GM19351 (cell line): ENCODE measurements around the gene DNAJC6.
"Not testable (repeated sequence)": the region's sequence is repeated elsewhere in the genome, so short reads cannot be mapped to it uniquely, and the experiment has no call there.

Experiments
- ATAC-seq: cut with Tn5 transposase; IDR thresholded peaks from one replicate; pipeline ENCODE4 v1.9.1; 2021; ENCODE audit warnings: mild to moderate bottlenecking, moderate library complexity; ENCODE audit not compliant: unreplicated experiment

The DNAJC6 gene

DNA sequence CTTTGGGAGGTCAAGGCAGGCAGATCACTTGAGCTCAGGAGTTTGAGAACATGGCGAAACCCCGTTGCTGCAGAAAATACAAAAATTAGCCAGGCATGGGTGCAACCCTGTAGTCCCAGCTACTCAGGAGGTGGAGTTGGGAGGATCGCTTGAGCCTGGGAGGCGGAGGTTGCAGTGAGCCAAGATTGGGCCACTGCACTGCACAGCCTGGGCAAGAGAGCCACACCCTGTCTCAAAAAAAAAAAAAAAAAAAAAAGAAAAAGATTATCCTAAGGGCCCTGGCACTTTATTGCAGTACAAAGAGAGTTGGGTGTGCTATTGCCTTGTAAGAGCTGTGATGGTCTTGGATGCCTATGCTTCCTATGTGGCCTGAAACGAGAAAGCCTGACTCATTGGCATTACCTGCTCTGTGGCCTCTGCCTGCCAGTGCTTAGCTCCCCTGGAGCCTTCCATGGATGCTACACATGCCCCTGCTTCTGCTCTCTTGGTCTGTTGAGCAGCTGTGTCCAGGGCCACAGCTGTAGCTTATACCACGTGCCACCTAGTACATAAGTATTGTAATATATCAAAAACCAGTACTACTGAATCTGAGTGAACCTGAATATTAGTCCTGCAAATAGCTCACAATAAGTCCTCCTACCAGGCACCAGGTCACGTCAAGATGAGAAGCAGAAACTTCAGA lies 45.8 kb downstream of the DNAJC6 start:
- no peak for ATAC-seq

DNA sequence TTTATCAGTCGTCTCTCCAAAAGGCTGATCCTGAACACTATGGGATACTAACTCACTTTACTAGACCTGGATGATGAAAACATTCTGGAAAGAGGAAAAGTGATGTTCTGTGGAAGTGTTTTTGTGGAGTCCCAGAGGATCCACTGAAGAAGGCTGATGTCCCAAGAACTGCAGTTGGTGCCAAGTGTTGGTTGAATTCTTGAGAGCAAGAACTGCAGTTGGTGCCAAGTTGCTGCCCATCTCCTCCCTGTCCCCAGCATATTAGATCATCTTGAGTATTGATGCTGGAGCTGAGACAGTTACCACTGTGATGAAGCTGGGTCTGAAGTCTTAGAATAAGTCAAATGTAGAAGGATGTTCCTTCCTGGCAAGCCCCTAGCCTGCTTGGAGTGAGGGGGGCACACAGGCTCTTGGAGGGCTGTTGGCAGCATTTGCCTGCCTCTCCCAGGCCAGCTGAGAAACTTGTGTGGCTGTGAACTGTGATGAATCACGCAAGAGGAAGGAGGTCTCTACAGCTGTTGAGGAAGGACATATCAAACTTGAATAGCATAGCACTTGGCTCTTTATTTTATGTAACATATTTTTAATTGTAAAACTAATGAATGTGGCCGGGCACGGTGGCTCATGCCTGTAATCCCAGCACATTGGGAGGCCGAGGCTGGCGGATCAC lies 48.1 kb downstream of the DNAJC6 start:
- ATAC-seq, result no peak

DNA sequence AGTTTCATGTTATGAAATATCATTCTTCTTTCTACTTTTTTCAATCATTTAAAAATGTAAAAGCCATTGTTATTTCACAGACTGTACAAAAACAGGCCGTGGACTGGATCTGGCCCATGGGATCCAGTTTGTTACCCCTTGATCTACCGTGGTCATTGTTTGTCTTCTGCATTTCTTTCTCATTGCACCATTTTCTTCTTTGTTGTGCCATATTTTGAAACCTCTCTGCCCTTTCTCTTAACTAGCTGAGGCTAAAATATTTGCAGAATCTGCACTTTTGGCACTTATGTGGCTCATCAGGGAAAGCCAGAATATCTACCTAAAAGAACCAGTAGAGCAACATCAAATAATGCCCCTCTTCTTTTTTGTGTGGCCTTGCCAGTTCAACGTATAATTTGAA lies 50.5 kb downstream of the DNAJC6 start:
- no peak for ATAC-seq

DNA sequence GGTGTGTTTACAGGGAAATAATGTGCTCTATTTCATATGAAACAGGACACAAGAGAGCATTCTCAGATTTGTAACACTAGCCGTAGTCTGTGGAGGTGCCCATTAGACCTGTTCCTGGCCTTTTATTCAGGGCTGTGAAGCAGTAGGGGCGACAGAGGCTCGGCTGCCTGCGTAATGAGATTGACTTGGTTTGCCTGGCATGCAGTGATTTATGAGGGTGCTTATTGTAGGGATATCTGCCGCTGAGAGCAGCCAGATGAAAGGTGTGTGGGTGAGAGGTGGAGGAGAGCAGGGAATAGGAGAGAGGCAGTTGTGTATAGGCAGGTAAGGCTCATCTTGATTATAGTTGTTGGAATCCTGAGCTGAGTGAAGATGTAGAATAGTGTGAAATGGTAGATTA lies 51.3 kb downstream of the DNAJC6 start:
- ATAC-seq, result no peak

DNA sequence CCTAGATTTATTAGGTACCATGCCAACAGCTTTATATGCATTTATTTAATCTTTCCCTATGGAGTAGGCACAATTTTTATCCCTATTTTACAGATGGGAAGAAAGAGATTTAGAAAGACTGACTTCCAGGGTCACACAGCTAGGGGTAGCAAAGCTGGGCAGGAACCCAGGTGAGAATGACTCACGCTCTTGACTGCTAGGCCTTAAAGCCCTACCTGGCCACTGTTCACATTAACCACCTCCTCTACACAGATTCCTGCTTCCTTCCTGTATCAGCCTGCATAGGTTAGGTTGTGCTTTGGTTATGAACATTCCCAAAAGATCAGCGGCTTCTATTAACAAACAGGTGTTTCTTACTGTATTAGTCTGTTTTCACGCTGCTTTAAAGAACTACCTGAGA lies 53.2 kb downstream of the DNAJC6 start:
- no peak for ATAC-seq

DNA sequence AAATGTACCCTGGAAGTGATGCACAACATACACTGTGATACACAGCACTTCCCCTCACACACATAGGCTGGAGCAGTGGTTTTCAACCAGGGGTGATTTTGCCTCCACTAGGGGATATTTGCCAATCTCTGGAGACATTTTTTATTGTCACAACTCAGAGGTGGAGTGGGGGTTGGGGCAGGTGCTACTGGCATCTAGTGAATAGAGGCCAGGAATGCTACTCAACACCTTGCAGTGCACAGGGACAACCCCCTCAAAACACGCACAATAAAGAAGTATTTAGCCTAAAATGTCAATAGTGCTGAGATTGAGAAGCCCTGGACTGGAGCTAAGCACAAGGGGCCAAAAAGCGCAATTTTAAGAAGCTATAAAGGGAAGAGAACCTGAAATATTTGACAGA lies 54.1 kb downstream of the DNAJC6 start:
- ATAC-seq, result no peak

DNA sequence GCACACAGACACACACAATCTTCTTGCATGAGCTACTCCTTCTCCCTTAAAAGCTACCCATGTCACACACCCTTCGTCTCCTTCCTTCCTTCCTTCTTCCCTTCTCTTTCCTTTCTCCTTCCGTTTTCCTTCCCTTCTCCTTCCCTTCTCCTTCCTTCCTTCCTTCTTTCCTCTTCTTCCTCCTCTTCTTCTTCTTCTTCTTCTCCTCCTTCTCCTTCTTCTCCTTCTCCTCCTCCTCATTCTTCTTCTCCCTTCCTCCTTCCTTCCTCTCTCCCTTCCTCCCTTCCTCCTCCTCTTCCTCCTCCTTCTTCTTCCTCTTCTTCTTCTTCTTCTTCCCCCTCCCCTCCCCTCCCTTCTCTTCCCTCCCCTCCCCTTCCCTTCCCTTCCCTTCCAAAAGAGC lies 59.1 kb downstream of the DNAJC6 start:
- ATAC-seq, result no peak

DNA sequence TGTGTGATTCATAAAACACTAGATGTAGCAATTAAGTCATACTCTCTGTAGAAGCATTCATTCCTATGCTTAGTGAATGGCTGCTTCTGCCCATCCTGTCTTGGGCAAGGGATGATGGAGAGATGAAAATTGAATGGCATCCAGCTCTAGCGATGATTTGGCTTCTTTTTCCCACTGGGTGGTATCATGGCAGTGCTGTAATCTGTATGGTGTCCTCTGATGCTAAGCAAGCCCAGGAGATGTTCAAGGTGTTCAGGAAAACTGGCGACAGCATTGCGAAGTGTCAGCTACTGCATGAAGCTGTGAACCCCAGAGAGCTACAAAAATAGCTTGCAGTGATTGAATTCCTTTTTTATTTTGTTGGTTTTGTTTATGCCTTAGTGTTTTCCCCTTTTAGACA lies 62.2 kb downstream of the DNAJC6 start:
- ATAC-seq, result no peak

DNA sequence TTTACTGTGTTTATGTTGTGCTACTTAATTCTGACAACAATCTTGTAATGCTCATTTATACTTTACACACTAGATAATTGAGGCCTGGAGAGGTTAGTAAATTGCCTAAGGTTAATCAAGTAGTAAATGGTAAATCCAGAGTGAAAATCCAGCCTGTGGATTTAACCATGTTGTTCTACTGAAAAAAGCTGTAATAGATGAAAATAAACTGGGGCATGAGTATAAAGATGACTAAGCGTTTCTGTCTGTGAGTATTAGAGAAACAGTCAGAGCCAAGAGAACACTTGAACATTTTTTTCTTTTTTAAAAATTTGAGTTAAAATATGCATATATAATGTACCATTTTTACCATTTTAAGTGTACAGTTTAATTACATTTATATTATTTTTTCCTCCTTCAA lies 63.2 kb downstream of the DNAJC6 start:
- no peak for ATAC-seq

DNA sequence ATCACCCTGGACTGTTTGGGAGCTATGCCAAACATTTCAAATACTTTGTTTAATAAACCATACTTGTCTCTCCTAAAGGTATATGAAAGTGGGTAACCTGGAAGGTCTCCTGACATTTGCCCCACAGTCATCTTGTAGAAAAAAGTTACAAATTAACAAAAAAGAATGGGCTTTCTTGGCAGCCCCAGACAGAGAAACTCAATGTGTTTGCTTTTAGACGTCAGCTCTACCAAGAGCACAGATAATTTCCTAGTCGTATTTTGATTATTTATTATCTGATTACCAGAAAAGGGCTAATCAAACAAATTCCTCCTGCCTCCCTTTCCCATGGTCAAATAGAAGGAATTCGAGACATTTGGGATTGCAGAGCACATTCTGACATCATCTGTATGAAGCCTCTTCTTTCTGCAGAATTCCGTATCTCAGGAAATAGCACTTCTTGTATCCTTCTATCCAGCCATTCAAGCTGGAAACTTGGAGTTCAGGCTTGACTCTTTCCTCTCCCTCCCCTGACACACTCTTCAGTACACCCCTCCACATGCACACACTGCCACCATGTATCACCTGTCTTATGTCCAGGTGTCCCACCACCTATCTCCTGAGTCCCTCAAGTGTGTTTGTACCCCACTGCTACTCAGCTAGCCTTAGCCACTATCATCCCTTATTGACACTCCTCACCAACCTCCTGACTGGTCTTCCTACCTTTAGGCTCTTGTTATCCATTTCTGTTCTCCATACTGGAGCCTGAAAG lies 68.3 kb downstream of the DNAJC6 start:
- no peak for ATAC-seq

DNA sequence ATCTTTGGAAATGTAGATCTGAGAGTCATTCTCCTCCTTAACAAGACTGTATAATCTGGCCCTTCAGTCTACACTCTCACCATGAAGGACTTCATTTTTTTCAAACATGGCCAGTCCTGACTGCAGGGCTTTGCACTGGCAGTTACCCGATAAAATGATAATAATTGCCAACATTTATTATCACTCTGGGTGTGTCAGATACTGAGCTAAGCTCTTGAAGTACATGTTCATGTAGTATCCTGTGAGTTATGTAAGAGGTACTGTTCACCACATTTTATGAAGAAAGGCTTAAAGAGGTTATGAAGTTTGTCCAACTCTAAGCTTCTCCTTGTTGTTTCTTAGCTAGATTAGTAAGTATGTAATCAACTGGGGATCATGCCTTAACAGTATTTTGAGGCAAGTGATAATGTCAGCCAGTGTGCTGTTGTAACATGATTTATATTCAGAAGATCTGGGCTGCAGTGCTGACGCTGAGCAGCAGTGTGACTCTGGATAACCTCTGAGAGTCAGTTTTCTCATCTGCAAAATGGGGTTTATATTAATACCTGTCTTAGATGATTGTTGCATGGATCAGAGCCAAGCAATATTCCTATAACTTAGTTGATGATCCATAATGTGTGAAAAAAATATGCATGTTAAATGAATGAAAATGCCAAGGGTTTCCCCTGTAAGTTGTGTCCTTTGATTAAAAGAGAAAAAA lies 69.1 kb downstream of the DNAJC6 start:
- no peak for ATAC-seq

DNA sequence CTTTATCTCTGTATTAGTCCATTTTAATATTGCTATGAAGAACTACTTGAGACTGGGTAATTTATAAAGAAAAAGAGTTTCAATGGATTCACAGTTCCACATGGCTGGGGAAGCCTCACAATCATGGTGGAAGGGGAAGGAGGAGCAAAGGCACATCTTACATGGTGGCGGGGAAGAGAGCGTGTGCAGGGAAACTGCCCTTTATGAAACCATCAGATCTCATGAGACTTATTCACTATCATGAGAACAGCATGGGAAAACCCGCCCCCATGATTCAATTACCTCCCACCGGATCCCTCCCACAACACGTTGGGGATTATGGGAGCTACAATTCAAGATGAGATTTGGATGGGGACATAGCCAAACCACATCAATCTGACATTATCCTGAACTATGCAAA lies 75.1 kb downstream of the DNAJC6 start:
- not testable (repeated sequence) for ATAC-seq

DNA sequence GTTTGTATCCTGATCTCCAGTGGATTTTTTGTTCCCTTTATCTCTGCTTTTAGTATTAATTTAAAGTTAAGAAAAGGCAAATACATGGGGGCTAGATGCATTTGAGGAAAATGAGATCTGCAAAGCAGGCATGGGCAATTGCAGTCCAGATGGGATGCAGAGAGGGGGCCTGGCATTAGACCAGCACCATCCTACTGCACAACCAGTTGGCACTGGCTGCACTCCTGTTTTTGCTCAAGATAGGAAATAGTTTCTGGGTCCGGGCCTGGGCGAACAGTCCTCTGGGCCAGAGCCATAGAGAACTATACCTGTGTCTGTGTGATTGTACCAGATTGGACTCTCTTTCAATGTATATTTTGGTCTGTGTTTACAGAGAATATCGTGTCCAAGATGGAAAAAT lies 77.1 kb downstream of the DNAJC6 start:
- no peak for ATAC-seq

DNA sequence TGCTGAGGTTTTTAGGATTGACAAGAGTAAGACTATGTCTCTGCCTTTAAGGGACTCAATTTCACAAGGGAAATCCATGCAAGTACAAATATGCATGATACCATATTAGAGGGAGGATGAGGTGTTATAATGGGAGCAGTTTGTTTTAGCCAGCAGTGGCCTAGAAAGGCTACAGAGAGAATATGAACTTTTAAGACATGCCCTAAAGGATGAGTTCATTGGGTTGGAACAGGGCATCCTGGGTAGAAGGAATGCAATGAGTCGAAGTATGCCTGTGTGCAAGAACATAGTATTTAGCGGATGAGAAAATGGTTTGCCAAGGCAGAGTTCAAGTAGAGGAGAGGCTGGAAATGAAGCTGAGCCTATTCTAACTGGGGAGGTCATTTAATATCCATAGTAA lies 78.5 kb downstream of the DNAJC6 start:
- no peak for ATAC-seq

DNA sequence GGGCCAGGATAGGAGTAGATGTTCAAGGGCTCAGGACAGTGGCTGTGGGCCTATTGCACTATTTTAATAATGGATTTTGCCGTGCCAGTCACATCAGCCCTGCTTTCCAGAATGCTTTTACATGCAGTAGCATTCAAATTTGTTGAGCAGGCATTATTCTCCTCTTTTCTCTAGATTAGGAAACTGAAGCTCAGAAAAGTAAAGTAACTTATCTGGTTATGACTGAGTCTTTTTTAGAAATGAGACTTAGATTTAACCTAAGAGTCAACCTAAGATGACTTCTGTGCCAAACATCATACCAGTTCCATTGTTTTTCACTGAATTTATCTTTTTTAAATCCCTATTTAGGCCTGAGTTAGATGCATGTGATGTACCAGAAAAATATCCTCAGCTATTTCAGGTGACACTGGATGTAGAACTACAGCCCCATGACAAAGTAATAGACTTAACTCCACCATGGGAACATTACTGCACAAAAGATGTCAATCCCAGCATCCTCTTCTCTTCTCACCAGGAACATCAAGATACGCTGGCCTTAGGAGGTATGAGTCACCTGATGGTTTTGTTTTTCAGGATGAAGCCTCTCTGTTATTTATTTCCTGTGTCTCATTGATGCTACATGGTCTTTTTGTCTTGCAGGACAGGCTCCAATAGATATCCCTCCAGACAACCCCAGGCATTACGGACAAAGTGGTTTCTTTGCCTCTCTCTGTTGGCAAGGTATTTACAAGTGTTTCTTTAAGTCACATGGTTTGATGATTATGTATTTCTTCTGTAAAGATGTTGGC lies 79.8 kb downstream of the DNAJC6 start:
- no peak for ATAC-seq

DNA sequence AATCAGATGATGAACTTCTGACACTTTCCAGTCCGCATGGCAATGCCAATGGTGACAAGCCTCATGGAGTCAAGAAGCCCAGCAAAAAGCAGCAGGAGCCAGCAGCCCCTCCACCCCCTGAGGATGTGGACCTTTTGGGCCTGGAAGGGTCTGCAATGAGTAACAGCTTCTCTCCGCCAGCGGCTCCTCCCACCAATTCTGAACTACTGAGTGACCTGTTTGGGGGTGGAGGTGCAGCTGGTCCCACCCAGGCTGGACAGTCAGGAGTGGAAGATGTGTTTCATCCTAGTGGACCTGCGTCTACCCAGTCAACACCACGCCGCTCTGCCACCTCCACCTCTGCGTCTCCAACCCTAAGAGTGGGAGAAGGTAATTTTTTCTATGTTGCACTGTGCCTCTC lies 83.2 kb downstream of the DNAJC6 start:
- ATAC-seq, result no peak

DNA sequence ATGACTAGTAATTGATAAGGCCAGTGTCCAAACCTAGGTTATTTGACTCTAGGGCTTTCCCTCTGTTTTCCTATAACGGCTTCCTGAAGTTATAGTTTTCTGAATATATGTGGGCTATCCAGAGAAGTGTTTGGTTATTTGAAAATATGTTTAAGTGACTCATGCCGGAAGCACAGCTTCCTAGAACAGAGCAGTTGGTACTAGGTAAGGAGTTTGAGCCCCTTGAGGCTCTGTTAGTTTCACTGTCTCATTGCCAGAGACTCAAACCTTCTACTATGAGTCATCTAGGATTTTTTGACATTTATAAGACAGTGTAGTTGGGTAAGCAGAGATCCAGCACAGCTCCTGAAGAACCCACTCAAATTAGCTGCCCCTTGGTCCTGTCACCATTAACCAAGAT lies 84.0 kb downstream of the DNAJC6 start:
- peak; percentile 97 for ATAC-seq

DNA sequence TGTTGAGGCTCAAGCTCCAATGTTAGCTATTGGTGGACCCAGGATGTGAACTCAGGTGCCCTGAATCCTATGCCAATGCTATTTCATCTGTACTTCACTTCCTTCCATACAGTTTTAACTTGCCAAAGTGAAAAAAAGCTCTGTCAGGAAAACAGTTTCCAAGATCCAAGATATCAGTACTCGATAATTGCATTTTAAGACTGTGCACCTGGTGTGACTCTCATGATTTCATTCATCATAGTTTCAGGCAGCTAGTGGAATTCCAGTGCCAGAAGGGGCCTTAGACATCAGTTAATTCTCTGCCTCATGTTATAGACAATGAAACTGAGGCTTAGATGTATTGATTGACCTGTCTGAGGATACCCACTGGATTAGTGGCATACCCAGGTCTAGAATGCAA lies 84.6 kb downstream of the DNAJC6 start:
- no peak for ATAC-seq

DNA sequence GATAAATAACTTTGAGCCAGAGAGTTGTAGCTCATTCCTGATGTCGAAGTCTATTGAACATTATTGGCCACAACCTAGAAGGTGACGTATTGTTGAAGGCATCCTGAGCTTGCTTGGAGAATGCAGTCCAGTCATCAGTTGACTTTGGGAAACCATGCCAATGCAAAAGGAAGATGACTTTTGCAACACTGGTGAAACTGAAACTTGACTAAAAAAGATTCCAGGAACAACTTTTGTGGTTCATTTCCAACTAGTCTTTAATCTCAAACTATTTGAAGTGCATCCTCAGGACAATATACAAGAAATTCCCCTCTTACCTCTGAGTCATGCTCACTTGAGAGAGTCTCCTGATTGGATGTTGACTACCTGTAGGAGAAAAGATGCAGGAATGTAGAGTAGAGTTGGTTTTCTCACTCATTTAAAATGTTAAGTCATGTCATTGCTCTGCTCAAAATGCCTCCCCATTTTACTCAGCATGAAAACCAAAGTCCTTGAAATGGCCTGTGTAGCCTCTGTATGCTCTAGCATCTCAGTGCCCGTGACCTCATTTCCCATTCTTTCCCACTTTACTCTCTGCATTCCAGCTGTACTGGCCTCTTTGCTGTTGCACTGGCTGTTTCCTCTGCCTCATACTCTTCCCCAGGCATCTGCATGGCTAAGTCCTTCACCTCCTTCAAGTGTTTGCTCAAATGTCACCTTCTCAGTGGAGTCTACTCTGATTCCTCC lies 86.7 kb downstream of the DNAJC6 start:
- no peak for ATAC-seq

DNA sequence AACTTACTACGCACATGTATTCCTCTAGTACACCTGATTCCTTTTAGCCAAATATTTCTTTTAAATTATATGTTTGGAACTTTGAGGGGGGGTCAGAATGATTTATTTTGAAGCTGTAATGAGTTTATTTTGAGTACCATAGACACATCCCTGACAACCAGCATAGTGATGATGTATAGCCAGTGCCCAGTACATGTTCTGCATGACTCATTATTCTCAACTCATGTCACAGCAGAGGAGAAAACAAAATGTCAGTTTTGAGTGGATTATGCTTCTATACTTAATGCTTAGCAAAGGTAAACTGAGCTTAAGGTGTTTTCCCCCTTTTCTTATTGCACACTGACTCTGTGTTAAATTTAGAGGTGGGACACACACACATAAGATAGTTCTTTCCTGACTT lies 88.7 kb downstream of the DNAJC6 start:
- ATAC-seq, result no peak
